Measurements from ENCODE around the gene LRRIQ1.

- TF ChIP-seq CTCF (conservative IDR thresholded peaks at IDR 0.05): no peak
- no peak for TF ChIP-seq ZFX (IDR thresholded peaks at IDR 0.05)
Observed at GRCh38 chr12:85036733-85037132, 582 bp downstream of the LRRIQ1 start.
